H1 (cell line): Measurements from ENCODE around the gene PERCC1. TPM values are rescaled to one million over a fixed set of nuclear protein-coding genes. Genes with fewer than 3 reads are reported as not detected.

Source experiments
- CTCF ChIA-PET: fragments of 300-600 bp; sonication (Branson Sonifier 250); formaldehyde crosslinking; loops from one replicate; lab custom pipeline; 2021; ENCODE audit not compliant: partially characterized antibody; lab: Charles Lee
- POLR2A ChIA-PET: fragments of 300-600 bp; sonication (Branson Sonifier 250); formaldehyde crosslinking; loops from one replicate; lab custom pipeline; 2021; ENCODE audit warnings: inconsistent platforms; ENCODE audit not compliant: partially characterized antibody; lab: Charles Lee
- DNase-seq, 2 experiments: peaks; one replicate each; pipeline versions ENCODE4 v3.0.0 to v3.0.0-alpha.2; 2010 to 2022; ENCODE audit warnings: low spot score in 2 of 2, low read depth in 1 of 2, mixed read lengths in 1 of 2
- FAIRE-seq: peaks from 2 replicates; lab custom pipeline; 2011; peaks lifted over from hg19 to GRCh38; lab: Jason Lieb, UNC
- H2AFZ ChIP-seq: 2 replicates; pipeline ENCODE4 v1.8.1; 2012; ENCODE audit warnings: low read length, inconsistent platforms
- H2AK5ac ChIP-seq: 2 replicates; pipeline ENCODE4 v1.6.1; 2013; ENCODE audit warnings: low read depth, low read length
- H2BK120ac ChIP-seq: replicated peaks from 2 replicates; pipeline ENCODE3; 2013; ENCODE audit warnings: low read depth, low read length, inconsistent platforms
- H2BK12ac ChIP-seq: 2 replicates; pipeline ENCODE4 v1.6.1; 2013; ENCODE audit warnings: low read depth, low read length
- H2BK15ac ChIP-seq: 2 replicates; pipeline ENCODE4 v1.6.1; 2013; ENCODE audit warnings: low read length
- H2BK20ac ChIP-seq: 2 replicates; pipeline ENCODE4 v1.6.1; 2013; ENCODE audit warnings: low read length
- H2BK5ac ChIP-seq: 2 replicates; pipeline ENCODE4 v1.6.1; 2013; ENCODE audit warnings: low read depth, low read length
- H3K14ac ChIP-seq: 2 replicates; pipeline ENCODE4 v1.6.1; 2013; ENCODE audit warnings: inconsistent platforms; ENCODE audit not compliant: insufficient read length
- H3K18ac ChIP-seq: 2 replicates; pipeline ENCODE4 v1.6.1; 2013; ENCODE audit warnings: low read length; ENCODE audit errors: extremely low read depth
- H3K23ac ChIP-seq: 2 replicates; pipeline ENCODE4 v1.6.1; 2013; ENCODE audit warnings: inconsistent platforms; ENCODE audit not compliant: insufficient read length
- H3K23me2 ChIP-seq: 2 replicates; pipeline ENCODE4 v1.6.1; 2013; ENCODE audit warnings: low read depth, low read length
- H3K27ac ChIP-seq: 2 replicates; pipeline ENCODE4 v1.6.1; 2011; ENCODE audit warnings: low read depth, low read length, inconsistent platforms
- H3K27me3 ChIP-seq, 4 experiments: replicated peaks in 1 of 4; 1 replicate in 1 of 4; 2 replicates in 3 of 4; pipeline versions ENCODE4 v1.6.1 to v1.8.1; 2011 to 2013; ENCODE audit warnings: low read length in 3 of 4, mild to moderate bottlenecking in 3 of 4, inconsistent platforms in 2 of 4, mixed read lengths in 2 of 4, moderate library complexity in 1 of 4; ENCODE audit not compliant: control insufficient read depth in 3 of 4, insufficient read depth in 3 of 4; ENCODE audit errors: extremely low read depth in 1 of 4
- H3K36me3 ChIP-seq, 4 experiments: 2 replicates each; pipeline versions ENCODE4 v1.6.1 to v1.8.1; 2011 to 2013; ENCODE audit warnings: mild to moderate bottlenecking in 4 of 4, low read length in 3 of 4, moderate library complexity in 2 of 4, control low read depth in 1 of 4, inconsistent platforms in 1 of 4; ENCODE audit not compliant: insufficient read depth in 4 of 4, control insufficient read depth in 2 of 4
- H3K4ac ChIP-seq: replicated peaks from 2 replicates; pipeline ENCODE3; 2013; ENCODE audit warnings: low read length, low read depth, mixed read lengths, inconsistent platforms; ENCODE audit not compliant: insufficient read length
- H3K4me1 ChIP-seq, 4 experiments: replicated peaks in 1 of 4; 1 replicate in 1 of 4; 2 replicates in 3 of 4; pipeline versions ENCODE4 v1.6.1 to v1.8.1; 2011 to 2013; ENCODE audit warnings: low read length in 3 of 4, inconsistent platforms in 2 of 4, mixed read lengths in 1 of 4; ENCODE audit not compliant: insufficient read depth in 4 of 4, control insufficient read depth in 3 of 4
- H3K4me2 ChIP-seq, 2 experiments: 2 replicates each; pipeline versions ENCODE4 v1.6.1 to v1.8.1; 2011 to 2013; ENCODE audit warnings: low read depth in 2 of 2, low read length in 2 of 2, control low read depth in 1 of 2, inconsistent platforms in 1 of 2, mild to moderate bottlenecking in 1 of 2; ENCODE audit not compliant: insufficient read depth in 1 of 2
- H3K4me3 ChIP-seq, 4 experiments: fragments of 200-600, 300-600 bp in 1 of 4; sonication (generic), shearing (Covaris generic), sonication (Bioruptor Twin) in 1 of 4; 2 replicates each; pipeline versions ENCODE4 v1.5.1 to v1.8.1; 2011 to 2016; ENCODE audit warnings: low read length in 4 of 4, low read depth in 3 of 4, control low read depth in 2 of 4, inconsistent platforms in 2 of 4, mild to moderate bottlenecking in 2 of 4, mixed read lengths in 1 of 4, moderate library complexity in 1 of 4; ENCODE audit not compliant: insufficient read depth in 2 of 4; ENCODE audit errors: extremely low read depth in 1 of 4
- H3K56ac ChIP-seq: replicated peaks from 2 replicates; pipeline ENCODE3; 2013; ENCODE audit warnings: low read depth, mild to moderate bottlenecking, mixed read lengths, low read length, inconsistent platforms; ENCODE audit not compliant: insufficient read length
- H3K79me1 ChIP-seq: 2 replicates; pipeline ENCODE4 v1.6.1; 2013; ENCODE audit warnings: low read depth, low read length, control low read depth
- H3K79me2 ChIP-seq, 2 experiments: 2 replicates each; pipeline versions ENCODE4 v1.6.1 to v1.8.1; 2012 to 2013; ENCODE audit warnings: low read length in 2 of 2, mild to moderate bottlenecking in 2 of 2, inconsistent platforms in 1 of 2; ENCODE audit not compliant: insufficient read depth in 2 of 2, control insufficient read depth in 1 of 2
- H3K9ac ChIP-seq, 4 experiments: replicated peaks in 1 of 4; 1 replicate in 1 of 4; 2 replicates in 3 of 4; pipeline versions ENCODE4 v1.6.1 to v1.8.1; 2011 to 2013; ENCODE audit warnings: low read depth in 3 of 4, low read length in 3 of 4, control low read depth in 2 of 4, mild to moderate bottlenecking in 2 of 4, moderate library complexity in 2 of 4, inconsistent platforms in 1 of 4; ENCODE audit errors: extremely low read depth in 1 of 4
- H3K9me3 ChIP-seq, 2 experiments: 2 replicates each; pipeline versions ENCODE4 v1.6.1 to v1.8.1; 2012 to 2013; ENCODE audit warnings: mild to moderate bottlenecking in 2 of 2, moderate library complexity in 2 of 2, control low read depth in 1 of 2, inconsistent platforms in 1 of 2, low read depth in 1 of 2, low read length in 1 of 2, mixed read lengths in 1 of 2; ENCODE audit not compliant: insufficient read depth in 2 of 2
- H4K20me1 ChIP-seq, 2 experiments: replicated peaks in 1 of 2; 2 replicates each; pipeline versions ENCODE3 to v1.8.1; 2011 to 2013; ENCODE audit warnings: inconsistent platforms in 2 of 2, low read length in 2 of 2, mild to moderate bottlenecking in 1 of 2; ENCODE audit not compliant: insufficient read depth in 2 of 2, control insufficient read depth in 1 of 2
- H4K5ac ChIP-seq: 2 replicates; pipeline ENCODE4 v1.6.1; 2013; ENCODE audit warnings: low read length, low read depth, mixed read lengths, inconsistent platforms; ENCODE audit not compliant: insufficient read length
- H4K8ac ChIP-seq: 2 replicates; pipeline ENCODE4 v1.8.0; 2013; ENCODE audit warnings: mild to moderate bottlenecking, moderate library complexity, low read length, inconsistent platforms; ENCODE audit not compliant: insufficient read depth; ENCODE audit errors: extremely low read depth
- H4K91ac ChIP-seq: replicated peaks from 2 replicates; pipeline ENCODE3; 2013; ENCODE audit warnings: low read length, mixed read lengths, inconsistent platforms; ENCODE audit not compliant: insufficient read length
- CTBP2 ChIP-seq: IDR thresholded peaks from 2 replicates; pipeline ENCODE4 v1.7.0; 2011; ENCODE audit warnings: borderline replicate concordance, mild to moderate bottlenecking, moderate library complexity, mixed read lengths, low read length; ENCODE audit not compliant: insufficient read depth, insufficient read length
- WGBS, 2 experiments: shearing (Covaris generic) in 1 of 2; methylation state at CpG; one replicate each; pipeline versions ENCODE4 v1.1.6 to v1.1.7; 2013 to 2015; ENCODE audit warnings: low lambda C conversion rate in 2 of 2, mixed read lengths in 2 of 2, inconsistent platforms in 1 of 2, low coverage in 1 of 2, missing lambda C conversion rate in 1 of 2; ENCODE audit not compliant: insufficient replicate concordance in 2 of 2, insufficient coverage in 1 of 2, insufficient read length in 1 of 2; ENCODE audit errors: extremely low coverage in 1 of 2, missing lambda C conversion rate in 1 of 2; 5-methylcytosine and 5-hydroxymethylcytosine counted together
- polyA plus RNA-seq, 7 experiments: library from polyadenylated mRNA; depleted of rRNA in 3 of 7; stranded (reverse) in 5 of 7; unstranded in 2 of 7; fragments of >200 nt in 5 of 7; fragments of 200-250 nt in 2 of 7; gene quantifications; 1 replicate in 5 of 7; 2 replicates in 1 of 7; 4 replicates in 1 of 7; pipeline versions ENCODE4 v1.2.1 to v1.2.3, GENCODE V29; 2011 to 2013; ENCODE audit warnings: missing spikeins in 2 of 7, mixed read lengths in 2 of 7
- total RNA-seq: library from RNA; stranded (reverse); fragmentation: NEBNext Ultra II Directional; extraction: Animal tissue kit (Norgen Biotek cat#: 25700); gene quantifications from 2 replicates; pipeline ENCODE4 v1.2.1, GENCODE V29; 2021

The PERCC1 gene
- total and polyA plus RNA-seq, 2 of the 8 experiments (the other 6 are each of a cell fraction or from before 2014, with no cell fraction given): not detected

GRCh38 chr16:1464894-1465566 lies 34.2 kb downstream of the PERCC1 start:
- Histone ChIP-seq H4K20me1 (peaks cover 5 to 17% of the 10 kb centered on the region in 2 experiments), H3K23ac (no peak overlapping the region), H2AFZ (no peak overlapping the region), H4K5ac (no peak overlapping the region), H2BK15ac (no peak overlapping the region), H3K27ac (no peak overlapping the region), H3K4me3 (no peak overlapping the region), H4K8ac (no peak overlapping the region), H3K36me3 (peaks cover 0 to 22% (median 4%) of the 10 kb centered on the region in 4 experiments; a peak in 4 of 8 replicates), H3K9me3 (no peaks in the 10 kb centered on the region), H2BK20ac (no peak overlapping the region), H3K9ac (no peak overlapping the region), H3K79me2 (peaks cover 0 to 39% of the 10 kb centered on the region in 2 experiments; a peak in 2 of 4 replicates), H3K4ac (no peak overlapping the region), H3K27me3 (no peaks in the 10 kb centered on the region), H3K4me1 (no peaks in the 10 kb centered on the region), H2AK5ac (no peak overlapping the region), H3K23me2 (no peaks in the 10 kb centered on the region), H3K79me1 (peaks cover 17% of the 10 kb centered on the region), H3K18ac (no peak overlapping the region), H3K14ac (no peak overlapping the region), H2BK12ac (no peak overlapping the region), H2BK5ac (no peak overlapping the region), H2BK120ac (no peak overlapping the region), H3K56ac (no peak overlapping the region), H3K4me2 (no peak overlapping the region), H4K91ac (no peak overlapping the region)
- FAIRE-seq (no peak), DNase-seq (no peak)
- CTCF ChIA-PET: interaction anchor here (1.2 kb wide), 1 partner anchor 123 kb away, joined by 3 read pairs; no protein-coding TSS in a partner anchor
- WGBS, 2 experiments: 90% methylated on average over 33 of the region's 33 CpGs; no CpG with 5 or more reads in 1 of the 2 experiments
- POLR2A ChIA-PET: interaction anchor here (0.7 to 1.2 kb wide), 3 partner anchors 9 to 23 kb away, joined by 3 read pairs; no protein-coding TSS in a partner anchor
- no peak for TF ChIP-seq CTBP2
